Measurements from ENCODE around the gene SLC25A15.

SLC25A15 gene

DNA sequence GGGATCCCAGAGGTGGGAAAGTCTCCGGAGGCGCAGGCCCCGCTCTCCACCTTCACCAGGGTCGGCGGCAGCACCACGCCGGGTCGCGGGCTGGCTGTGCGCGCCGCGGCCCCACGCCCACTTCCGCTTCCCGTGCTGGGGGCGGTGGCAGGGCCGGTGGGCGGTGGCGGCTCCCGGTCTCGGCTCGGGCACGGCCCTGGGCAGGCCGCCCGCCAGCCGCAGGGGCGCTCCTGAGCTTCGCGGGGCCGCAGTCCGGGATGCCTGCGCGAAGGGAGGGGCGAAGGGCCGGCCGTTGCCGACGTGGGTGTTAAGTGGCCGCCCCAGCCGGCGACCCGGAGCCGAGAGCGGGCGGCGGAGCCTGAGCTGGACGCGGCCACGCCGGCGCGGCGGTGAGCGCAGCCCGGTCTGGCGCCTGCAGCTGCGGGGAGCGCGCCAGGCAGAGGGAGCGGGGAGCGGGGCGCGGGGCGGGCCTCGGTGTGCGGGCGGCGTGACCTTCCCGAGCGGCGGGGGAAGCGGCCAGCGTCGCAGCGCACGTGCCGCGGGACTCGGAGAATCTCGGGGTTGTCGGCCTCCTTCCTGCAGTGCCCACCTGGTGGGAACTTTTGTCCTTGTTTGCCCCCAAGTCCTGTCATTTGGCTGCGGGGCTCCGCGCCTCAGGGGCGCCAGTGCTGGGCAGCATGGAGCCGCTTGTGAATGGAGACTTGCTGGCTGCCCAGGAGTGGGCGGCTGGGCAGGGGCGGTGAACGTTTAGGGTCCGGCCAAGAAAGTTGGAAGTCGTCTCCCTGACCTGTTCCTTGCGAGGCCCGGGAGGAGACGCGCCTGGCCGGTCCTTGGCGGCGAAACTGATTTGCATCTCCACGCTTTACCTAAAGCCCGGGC lies at the start of gene SLC25A15:
TSS of gene SLC25A15 (plus strand) at position 337 of the 879 bp plus-strand sequence. CDS start 3,616 bp downstream, outside the sequence.
- peak; percentile 61 to 70 for DNase-seq (ENCODE audit: low read depth in 2 of 2)

DNA sequence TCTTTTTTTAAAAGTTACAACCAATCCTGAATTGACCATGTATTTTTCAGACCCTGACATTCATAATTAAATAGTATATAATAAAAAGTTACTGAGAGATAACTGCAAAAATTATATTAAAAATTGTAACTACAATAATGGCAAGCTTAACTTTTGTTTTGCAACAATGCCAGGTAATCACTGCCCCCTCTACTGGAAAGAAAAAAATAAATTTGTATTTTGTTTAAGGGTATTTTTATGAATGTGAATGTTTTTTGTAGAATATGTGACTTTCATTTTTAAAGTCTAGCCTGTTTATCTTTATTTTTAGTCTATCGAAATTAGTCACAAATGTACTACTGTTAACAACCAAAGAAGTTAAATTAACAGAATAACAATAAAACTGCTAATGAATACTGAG lies 40.1 kb upstream of the SLC25A15 start:
- DNase-seq (ENCODE audit: low read depth in 2 of 2): no peak

DNA sequence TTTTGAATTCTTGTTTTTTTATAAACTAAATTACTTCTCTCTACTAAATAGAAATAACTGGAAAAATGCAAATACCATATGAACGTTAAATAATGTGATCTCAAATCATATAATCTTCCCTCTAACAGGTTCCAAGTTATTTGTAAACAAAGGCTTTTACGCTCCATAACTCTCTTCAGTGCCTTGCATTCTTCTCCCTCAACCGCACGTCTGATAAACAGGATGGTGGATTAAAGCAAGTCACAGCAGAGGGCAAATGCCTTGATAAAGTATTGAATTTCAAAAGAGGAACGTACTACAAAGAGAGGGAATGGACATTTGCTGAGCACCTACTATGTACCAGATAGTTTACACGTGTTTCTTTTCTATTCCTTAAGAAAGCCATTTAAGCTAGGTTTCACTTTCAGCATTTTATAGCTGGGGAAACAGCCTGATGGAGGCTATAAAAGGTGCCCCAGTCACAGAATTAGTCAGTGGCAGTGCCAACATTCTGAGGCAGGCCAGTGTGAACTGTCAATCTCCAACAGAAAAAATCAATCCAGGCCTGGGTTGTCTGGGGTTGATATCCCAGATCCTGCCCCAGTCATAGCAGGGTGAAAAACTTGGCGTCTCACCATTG lies 34.2 kb upstream of the SLC25A15 start:
- no peak for DNase-seq (ENCODE audit: low read depth in 2 of 2)

DNA sequence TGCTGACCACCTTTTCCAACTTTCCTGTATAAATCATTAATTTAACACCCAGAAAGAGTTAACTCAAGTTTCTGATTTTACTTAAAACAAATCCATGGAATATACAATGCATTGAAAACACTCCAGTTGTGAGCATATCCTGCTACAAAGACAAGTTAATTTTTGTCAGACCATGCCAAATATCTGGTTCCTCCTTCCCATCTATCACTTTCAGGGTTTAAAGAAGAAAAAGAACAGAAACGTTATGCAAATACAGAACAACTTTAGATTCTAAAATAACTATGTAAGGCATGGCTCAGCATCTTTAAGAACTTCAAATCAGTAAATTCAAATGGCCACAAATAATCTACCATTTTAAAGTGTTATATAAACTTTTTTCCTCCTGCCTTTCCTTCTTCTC lies 33.4 kb upstream of the SLC25A15 start:
- no peak for DNase-seq (ENCODE audit: low read depth in 2 of 2)

DNA sequence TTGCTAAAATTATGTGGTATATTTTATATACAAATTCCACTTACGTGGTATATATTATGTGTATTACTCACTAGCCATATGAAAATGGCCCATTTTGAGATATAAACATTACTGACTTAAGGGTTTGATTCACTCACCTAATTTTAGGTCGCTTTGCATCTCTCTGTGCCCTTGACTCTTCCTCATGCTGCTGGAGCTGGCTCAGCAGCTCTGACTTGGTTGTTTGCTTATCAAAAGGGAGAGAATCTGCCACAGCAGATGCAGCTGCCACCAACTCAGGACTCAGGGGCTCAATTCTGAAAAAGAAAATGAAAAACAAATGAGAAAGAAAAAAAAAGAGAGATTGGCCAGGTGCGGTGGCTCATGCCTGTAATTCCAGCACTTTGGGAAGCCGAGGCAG lies 30.6 kb upstream of the SLC25A15 start:
- DNase-seq (ENCODE audit: low read depth in 2 of 2): no peak

DNA sequence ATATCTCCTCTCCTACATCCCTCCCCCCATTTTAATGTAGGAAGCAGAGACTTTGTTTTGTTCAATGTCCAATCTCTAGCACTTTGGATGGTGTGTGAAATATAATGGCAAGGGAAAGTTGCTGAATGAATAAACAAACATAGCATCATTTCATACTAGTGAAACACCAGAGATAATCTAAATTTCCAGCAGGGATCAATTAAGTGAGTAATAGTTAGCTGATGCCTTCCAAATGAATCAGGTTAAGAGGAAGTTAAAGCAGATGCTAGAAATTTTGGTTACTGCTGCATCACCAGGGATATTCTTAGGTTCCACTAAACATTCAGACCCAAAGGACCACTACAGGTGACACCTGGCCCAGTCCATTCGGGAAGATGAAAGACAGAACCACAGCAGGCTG lies 26.6 kb upstream of the SLC25A15 start:
- no peak for DNase-seq (ENCODE audit: low read depth in 2 of 2)

DNA sequence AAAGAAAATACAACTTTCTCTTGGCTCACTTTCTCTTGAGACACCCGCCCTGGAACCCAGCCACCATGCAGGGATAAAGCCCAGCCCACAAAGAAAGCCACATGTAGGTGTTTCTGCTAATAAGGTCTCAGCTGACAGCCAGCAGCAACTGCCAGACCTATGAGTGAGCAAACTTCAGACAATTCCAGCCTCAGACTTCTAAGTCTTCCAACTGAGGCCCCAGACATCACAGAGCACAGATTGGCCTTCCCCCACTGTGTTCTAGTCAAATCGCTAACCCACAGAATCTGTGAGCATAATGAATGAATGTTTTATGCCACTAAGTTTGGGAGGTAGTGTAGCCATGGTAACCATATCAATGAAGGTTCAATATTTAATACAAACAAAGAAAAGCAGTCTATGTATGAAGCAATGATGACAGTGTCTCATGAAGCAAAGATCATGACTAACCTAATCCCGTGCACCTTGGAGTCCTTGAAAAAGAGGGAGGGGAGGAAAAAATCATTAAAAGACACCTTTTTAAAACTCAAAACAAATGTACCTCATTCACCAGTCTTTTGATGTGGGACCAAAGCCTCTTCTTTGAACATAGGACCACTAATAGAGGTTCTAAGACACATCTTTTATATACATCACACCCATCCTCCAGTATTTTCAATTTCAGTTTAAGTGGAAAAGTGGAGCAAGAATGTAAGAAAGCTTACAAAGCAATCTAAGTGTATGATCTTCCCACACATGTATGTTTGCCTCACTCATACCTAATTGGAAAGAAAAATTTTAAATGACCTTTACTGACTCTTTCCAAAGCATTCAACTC lies 24.6 kb upstream of the SLC25A15 start:
- no peak for DNase-seq (ENCODE audit: low read depth in 2 of 2)

- no peak for DNase-seq (ENCODE audit: low read depth in 2 of 2)
These were observed 23.8 kb upstream of the SLC25A15 start for GRCh38 chr13:40765602-40766001.

GRCh38 chr13:40769970-40770369 lies 19.4 kb upstream of the SLC25A15 start:
- no peak for DNase-seq (ENCODE audit: low read depth in 2 of 2)

DNA sequence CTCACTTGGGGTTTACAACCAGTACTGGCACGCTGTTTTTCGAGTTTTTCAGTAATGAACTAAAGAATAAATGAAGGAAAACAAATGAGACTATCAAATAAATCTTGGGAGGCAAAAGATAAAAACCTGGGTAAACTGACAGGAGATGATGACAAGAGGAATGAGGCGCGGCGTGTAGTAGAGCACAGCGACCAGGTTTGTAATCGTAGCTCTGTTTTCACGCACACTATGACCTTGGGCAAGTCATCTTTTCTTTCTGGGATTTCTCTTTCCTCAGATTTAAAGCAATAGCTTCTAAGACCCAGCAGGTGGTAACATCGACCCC lies 18.8 kb upstream of the SLC25A15 start:
- no peak for DNase-seq (ENCODE audit: low read depth in 2 of 2)

- peak; percentile 91 to 95 for DNase-seq (ENCODE audit: low read depth in 2 of 2)
These were observed 18.3 kb upstream of the SLC25A15 start, which contains the start of gene MRPS31 for GRCh38 chr13:40770934-40771618. MRPS31 (minus strand) TSS chr13:40771190; CDS start chr13:40771136, 54 bp downstream.

- DNase-seq (ENCODE audit: low read depth in 2 of 2): no peak
These were observed 16.5 kb upstream of the SLC25A15 start for GRCh38 chr13:40772765-40773473.

GRCh38 chr13:40774672-40775071 lies 14.7 kb upstream of the SLC25A15 start:
- DNase-seq (ENCODE audit: low read depth in 2 of 2): no peak

- DNase-seq (ENCODE audit: low read depth in 2 of 2): no peak
These were observed 13.2 kb upstream of the SLC25A15 start for GRCh38 chr13:40776232-40776631.

DNA sequence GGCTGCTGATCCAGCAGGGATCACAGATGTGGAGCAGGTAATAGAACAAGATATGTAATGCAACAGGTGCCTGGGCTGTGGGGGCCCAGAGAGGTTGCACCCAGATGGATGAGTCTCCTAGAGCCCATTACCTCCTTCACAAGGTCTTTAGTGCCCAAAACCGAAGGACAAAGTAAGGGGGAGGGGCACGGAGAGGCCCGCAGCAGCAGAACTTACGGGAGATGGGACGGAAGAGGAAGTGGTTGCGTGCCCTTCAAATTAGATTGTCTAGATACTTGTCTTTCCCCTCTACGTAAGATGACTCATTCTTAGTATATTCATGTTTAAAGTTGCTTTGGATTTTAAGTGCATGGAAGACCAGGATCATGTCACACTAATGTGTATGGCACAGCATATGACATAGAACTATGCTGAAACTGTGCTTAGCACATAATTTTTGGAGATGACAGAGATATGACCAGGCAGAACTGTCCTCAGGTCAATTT lies 12.7 kb upstream of the SLC25A15 start:
- DNase-seq (ENCODE audit: low read depth in 2 of 2): peak; percentile 40 to 53

GRCh38 chr13:40777166-40777808 lies 12.1 kb upstream of the SLC25A15 start:
- DNase-seq (ENCODE audit: low read depth in 2 of 2): peak in 1 of 2 donors; percentile 25

GRCh38 chr13:40777809-40778175 lies 11.6 kb upstream of the SLC25A15 start:
- no peak for DNase-seq (ENCODE audit: low read depth in 2 of 2)

GRCh38 chr13:40779049-40779448 lies 10.4 kb upstream of the SLC25A15 start:
- no peak for DNase-seq (ENCODE audit: low read depth in 2 of 2)

DNA sequence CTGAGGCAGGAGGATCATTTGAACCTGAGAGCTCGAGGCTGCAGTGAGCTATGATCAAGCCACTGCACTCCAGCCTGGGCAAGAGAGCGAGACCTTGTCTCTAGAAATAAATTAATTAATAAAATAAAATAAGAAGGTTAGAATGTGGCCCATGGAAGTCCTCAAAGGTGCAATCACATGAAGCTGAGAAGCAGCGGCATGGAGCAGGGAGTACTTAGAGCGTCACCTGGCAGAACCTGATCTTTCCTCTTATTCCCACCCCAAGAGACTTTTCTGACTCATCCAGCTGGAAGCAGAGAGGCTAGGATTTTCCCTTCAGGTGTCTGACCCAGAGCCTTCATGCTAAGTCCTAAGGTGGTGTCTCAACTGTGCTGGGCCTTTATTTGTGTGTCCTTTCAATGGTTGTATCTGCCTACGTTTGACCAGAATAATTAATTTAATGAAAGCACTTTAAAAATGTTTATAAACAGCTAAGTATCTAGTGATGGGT lies 9.6 kb upstream of the SLC25A15 start:
- no peak for DNase-seq (ENCODE audit: low read depth in 2 of 2)

DNA sequence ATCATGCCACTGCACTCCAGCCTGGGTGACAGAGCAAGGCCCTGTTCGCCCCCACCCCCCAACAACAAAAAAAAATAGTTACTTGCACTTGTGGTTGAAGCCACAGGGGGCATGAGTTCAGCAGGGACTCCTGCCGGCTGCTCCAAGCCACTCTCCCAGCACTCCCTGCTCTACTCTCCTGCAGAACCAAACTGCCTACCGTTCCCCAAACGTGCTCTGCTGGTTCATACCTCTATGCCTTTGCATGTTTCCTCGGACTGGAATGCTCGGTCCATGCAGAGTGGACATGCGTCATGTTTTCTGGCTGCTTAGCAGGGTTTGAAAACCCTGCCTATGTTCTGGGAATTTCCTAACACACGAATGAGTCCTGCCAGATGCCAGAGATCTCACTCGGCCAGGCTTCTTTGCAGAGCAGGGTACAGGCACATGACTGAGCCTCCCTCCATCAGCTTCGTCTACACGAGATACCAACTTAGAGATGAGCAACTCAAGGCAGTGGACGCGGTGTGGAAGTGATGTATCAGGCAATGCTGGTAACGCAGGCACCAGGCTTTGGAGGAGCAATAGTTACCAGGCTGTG lies 8.5 kb upstream of the SLC25A15 start:
- DNase-seq (ENCODE audit: low read depth in 2 of 2): no peak
